ENCODE measurements around the gene SPEG. TPM values are rescaled to one million over a fixed set of nuclear protein-coding genes. Genes with fewer than 3 reads are reported as not detected.

Gene SPEG
- total RNA-seq, 6 experiments from 2014 or later: 0.24 to 1.5 (median 0.48) TPM

DNA sequence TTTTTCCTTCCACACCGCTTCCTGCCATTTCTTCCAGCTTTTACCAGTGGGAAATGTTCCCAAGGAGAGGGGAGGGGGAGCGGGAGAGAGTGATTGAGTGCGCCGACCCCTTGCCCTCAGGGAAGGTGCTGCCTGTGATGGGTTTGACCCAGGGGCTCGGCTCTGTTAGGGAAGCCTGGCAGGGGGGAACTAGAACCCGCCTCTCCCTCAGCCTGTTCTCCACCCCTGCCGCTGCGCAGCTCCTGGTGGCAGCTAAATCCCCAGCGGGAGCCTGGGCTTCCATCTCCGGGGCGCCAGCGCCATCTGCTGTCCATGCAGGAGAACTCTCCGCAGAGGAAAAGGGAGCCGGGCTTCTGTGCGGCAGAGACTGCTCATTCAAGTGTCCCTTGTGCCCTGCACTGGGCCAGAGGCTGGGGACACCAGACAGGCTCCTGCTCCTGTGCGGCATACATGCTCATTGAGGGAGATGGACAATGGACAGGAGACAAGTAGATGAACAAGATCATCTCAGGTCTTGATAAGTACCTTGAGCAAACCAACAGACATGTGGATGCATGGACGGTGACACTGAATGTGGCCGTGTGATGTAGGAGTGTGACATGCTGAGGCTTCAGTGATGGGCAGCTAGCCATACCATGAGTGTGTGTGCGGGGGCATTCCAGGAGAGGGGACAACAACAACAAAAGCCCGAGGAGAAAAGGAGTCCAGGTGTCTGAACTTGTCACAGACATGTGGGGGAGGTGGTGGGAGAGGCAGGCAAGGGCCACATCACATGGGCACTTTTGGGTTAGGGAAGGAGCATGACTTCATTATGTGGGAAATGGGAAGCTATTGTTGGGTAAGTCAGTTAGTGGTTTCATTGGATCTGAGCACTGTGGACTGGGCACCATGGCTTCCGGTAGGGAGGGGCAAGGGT is 95.7 kb downstream of the SPEG start:
- ATAC-seq (peak; percentile 94 to 98 (median 96)), DNase-seq (peak; percentile 88 to 91 (median 90))
- Histone ChIP-seq H3K9me3 (no peaks in the 10 kb centered on the region), H3K4me1 (no peaks in the 10 kb centered on the region), H3K36me3 (no peaks in the 10 kb centered on the region), H3K27ac (no peak overlapping the region), H3K27me3 (no peaks in the 10 kb centered on the region), H3K4me3 (no peak overlapping the region)
- intact Hi-C loops (cut with DNase I): loop anchor here (5.0 to 10.0 kb wide), 3 partner anchors 53 to 123 kb away; no protein-coding TSS in a partner anchor
- 21% methylated on average over 10 of the region's 21 CpGs for WGBS (ENCODE audit: insufficient coverage, low coverage, low lambda C conversion rate, missing lambda C conversion rate)
- TF ChIP-seq CTCF (IDR thresholded peaks at IDR 0.05) (peak; percentile 94 to 98 (median 97)), POLR2A (IDR thresholded peaks at IDR 0.05) (no peak)

GRCh38 chr2:219531639-219532377 is 97.2 kb downstream of the SPEG start:
- intact Hi-C loops (cut with DNase I): loop anchor here (5.0 to 10.0 kb wide), 3 partner anchors 55 to 125 kb away; no protein-coding TSS in a partner anchor
- no peak for DNase-seq
- no peak for ATAC-seq
- WGBS (ENCODE audit: insufficient coverage, low coverage, low lambda C conversion rate, missing lambda C conversion rate): 50% methylated on average over 10 of the region's 20 CpGs
- no peak for TF ChIP-seq POLR2A (IDR thresholded peaks at IDR 0.05)
- TF ChIP-seq CTCF (IDR thresholded peaks at IDR 0.05): no peak
- Histone ChIP-seq H3K27me3 (no peaks in the 10 kb centered on the region), H3K36me3 (no peaks in the 10 kb centered on the region), H3K4me1 (no peaks in the 10 kb centered on the region), H3K4me3 (no peak overlapping the region), H3K9me3 (no peaks in the 10 kb centered on the region), H3K27ac (no peak overlapping the region)

GRCh38 chr2:219532378-219532649 is 97.7 kb downstream of the SPEG start:
- H3K27me3 ChIP-seq: no peaks in the 10 kb centered on the region
- no peaks in the 10 kb centered on the region for H3K9me3 ChIP-seq
- no peak overlapping the region for H3K4me3 ChIP-seq
- no CpG with 5 or more reads among the region's 8 CpGs for WGBS (ENCODE audit: insufficient coverage, low coverage, low lambda C conversion rate, missing lambda C conversion rate)
- ATAC-seq (no peak), DNase-seq (no peak)
- H3K36me3 ChIP-seq: no peaks in the 10 kb centered on the region
- intact Hi-C loops (cut with DNase I): loop anchor here (5.0 to 10.0 kb wide), 3 partner anchors 55 to 125 kb away; no protein-coding TSS in a partner anchor
- no peak for TF ChIP-seq POLR2A (IDR thresholded peaks at IDR 0.05)
- TF ChIP-seq CTCF (IDR thresholded peaks at IDR 0.05): no peak
- H3K27ac ChIP-seq: no peak overlapping the region
- H3K4me1 ChIP-seq: no peaks in the 10 kb centered on the region

DNA sequence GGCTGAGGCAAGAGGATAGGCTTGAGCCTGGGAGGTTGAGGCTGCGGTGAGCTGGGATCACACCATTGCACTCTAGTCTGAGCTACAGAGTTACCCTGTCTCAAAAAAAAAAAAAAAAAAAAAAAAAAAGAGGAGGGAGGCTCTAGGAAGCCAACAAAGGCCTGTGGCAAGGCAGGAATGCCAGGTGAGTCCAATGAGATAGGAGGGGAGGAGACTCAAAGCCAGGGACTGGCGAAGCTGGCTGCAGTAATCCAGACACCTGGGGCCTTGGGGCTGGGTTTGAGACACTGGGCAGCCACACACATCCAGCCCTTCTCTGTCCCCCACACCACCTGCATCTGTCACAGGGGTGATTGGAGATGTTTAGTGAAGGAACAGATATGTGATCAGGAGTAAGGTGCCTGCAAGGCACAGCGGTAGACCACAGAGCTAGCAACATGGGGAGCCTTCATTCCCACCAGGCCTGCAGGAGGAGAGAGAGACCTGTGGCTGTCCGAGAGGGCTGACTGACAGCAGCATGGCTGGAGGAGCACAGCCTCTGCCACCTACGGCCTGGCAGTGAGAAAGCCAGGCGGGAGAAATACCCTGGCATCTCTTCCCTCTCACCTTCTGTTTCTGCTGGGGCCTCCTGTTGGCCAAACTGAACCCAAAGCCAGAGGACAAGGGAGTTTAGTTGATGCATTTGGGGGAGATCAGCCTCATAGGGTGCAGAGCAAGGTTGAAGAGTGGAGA is 99.5 kb downstream of the SPEG start:
- no peak for DNase-seq

More for the DNA sequence above, 99.5 kb downstream of the SPEG start:
- Histone ChIP-seq H3K4me1 (no peaks in the 10 kb centered on the region), H3K9me3 (no peaks in the 10 kb centered on the region), H3K27ac (no peak overlapping the region), H3K36me3 (no peaks in the 10 kb centered on the region), H3K27me3 (no peaks in the 10 kb centered on the region), H3K4me3 (no peak overlapping the region)
- WGBS (ENCODE audit: insufficient coverage, low coverage, low lambda C conversion rate, missing lambda C conversion rate): 60% methylated on average over 2 of the region's 6 CpGs
- TF ChIP-seq POLR2A (IDR thresholded peaks at IDR 0.05): no peak
- TF ChIP-seq CTCF (IDR thresholded peaks at IDR 0.05): no peak
- ATAC-seq: no peak
- intact Hi-C loops (cut with DNase I): loop anchor here (5.0 to 10.0 kb wide), 3 partner anchors 57 to 127 kb away; no protein-coding TSS in a partner anchor

Data from right lobe of liver (tissue), 6 donors.